SK-N-MC (cell line): ENCODE measurements around the gene KANSL1.

Experiments
- EZH2 ChIP-seq: fragments of 200-600 bp; sonication (generic); IDR thresholded peaks from one replicate; pipeline ENCODE4 v1.6.1; 2017; ENCODE audit warnings: antibody characterized with exemption
- POLR2AphosphoS5 ChIP-seq: IDR thresholded peaks from 2 replicates; pipeline ENCODE4 v1.6.1; 2012; ENCODE audit warnings: mild to moderate bottlenecking, low read depth, low read length, borderline replicate concordance

- no peak for TF ChIP-seq POLR2AphosphoS5
- TF ChIP-seq EZH2 = no peak
These were observed 179.6 kb downstream of the KANSL1 start for GRCh38 chr17:46013502-46014165.
